Esophagus squamous epithelium (tissue), 4 donors: ENCODE results near the gene RHEBL1.

Source experiments
- POLR2A ChIP-seq, 4 donors: fragments of 450-650 bp; IDR thresholded peaks; one replicate each; pipeline ENCODE4 v1.6.1; 2017; ENCODE audit warnings: antibody characterized with exemption in 4 of 4, mild to moderate bottlenecking in 4 of 4, moderate library complexity in 3 of 4
- TF ChIP-seq, protein P1 (sequence below), 6 experiments: fragments of 450-650 bp in 4 of 6; fragments of 200-600 bp in 2 of 6; sonication (generic) in 2 of 6; IDR thresholded peaks; one replicate each; pipeline ENCODE4 v1.5.1; 2016 to 2019; ENCODE audit warnings: antibody characterized with exemption in 6 of 6, mild to moderate bottlenecking in 4 of 6, moderate library complexity in 4 of 6

DNA sequence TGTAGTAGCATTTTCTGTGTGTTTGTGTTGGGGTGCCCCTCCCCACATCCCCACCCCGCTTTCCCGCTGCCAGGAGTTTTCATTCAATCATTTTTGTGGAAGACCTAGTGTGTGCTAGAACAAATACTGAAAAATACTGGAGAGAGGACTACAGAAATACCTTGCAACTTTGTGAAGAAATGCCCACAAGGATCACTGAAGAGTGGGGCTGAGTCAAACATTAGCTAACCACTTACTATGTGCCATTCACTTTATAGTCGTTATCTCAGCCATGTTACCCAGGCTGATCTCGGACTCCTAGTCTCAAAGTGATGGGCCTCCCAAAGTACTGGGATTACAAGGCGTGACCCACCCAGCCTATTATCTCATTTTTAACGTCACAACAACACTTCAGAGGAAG lies 41.4 kb upstream of the RHEBL1 start:
- TF ChIP-seq, protein P1, sequence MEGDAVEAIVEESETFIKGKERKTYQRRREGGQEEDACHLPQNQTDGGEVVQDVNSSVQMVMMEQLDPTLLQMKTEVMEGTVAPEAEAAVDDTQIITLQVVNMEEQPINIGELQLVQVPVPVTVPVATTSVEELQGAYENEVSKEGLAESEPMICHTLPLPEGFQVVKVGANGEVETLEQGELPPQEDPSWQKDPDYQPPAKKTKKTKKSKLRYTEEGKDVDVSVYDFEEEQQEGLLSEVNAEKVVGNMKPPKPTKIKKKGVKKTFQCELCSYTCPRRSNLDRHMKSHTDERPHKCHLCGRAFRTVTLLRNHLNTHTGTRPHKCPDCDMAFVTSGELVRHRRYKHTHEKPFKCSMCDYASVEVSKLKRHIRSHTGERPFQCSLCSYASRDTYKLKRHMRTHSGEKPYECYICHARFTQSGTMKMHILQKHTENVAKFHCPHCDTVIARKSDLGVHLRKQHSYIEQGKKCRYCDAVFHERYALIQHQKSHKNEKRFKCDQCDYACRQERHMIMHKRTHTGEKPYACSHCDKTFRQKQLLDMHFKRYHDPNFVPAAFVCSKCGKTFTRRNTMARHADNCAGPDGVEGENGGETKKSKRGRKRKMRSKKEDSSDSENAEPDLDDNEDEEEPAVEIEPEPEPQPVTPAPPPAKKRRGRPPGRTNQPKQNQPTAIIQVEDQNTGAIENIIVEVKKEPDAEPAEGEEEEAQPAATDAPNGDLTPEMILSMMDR (IDR thresholded peaks at IDR 0.05) = no peak
- no peak for TF ChIP-seq POLR2A (IDR thresholded peaks at IDR 0.05)
